ENCODE results near the gene HOXA3.

DNA sequence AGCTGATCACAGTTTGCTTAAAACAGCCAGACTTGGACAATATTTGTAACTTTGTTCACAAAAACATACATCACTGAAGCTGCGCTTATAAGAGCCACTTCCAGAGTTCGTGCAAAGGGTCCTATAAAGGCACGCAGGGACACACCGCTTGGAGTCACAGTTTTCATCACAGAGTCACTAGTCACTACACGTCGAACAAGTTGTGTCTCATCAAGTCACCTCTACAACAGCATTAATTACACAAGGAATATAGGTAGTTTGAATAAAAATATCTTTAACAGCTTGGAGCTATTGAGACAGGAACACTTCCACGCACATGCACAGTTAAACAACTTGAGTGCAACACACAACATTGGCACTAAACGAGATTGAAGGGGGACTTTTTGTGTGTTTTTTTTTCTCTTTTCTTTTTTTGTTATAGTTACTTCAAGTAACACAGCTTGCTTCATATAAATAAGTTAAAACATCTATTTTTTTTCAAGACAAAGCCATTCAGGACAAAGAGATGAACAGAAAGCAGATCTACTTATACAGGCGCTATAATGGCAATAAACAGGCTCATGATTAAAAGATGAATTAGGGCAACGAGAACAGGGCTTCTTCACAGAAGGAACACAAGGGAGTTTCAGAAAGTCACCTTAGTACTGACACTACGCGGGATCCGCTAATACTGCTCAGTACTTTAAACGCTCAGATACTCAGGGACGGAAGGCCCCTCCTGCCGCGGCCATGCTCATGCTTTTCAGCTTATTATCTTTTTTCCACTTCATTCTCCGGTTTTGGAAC is 11.1 kb downstream of the HOXA3 start:
- TF ChIP-seq, protein P1, sequence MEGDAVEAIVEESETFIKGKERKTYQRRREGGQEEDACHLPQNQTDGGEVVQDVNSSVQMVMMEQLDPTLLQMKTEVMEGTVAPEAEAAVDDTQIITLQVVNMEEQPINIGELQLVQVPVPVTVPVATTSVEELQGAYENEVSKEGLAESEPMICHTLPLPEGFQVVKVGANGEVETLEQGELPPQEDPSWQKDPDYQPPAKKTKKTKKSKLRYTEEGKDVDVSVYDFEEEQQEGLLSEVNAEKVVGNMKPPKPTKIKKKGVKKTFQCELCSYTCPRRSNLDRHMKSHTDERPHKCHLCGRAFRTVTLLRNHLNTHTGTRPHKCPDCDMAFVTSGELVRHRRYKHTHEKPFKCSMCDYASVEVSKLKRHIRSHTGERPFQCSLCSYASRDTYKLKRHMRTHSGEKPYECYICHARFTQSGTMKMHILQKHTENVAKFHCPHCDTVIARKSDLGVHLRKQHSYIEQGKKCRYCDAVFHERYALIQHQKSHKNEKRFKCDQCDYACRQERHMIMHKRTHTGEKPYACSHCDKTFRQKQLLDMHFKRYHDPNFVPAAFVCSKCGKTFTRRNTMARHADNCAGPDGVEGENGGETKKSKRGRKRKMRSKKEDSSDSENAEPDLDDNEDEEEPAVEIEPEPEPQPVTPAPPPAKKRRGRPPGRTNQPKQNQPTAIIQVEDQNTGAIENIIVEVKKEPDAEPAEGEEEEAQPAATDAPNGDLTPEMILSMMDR (IDR thresholded peaks at IDR 0.05), result no peak
- no peak for TF ChIP-seq POLR2A (IDR thresholded peaks at IDR 0.05; ENCODE audit: low read depth)

All from esophagus muscularis mucosa (tissue), 3 donors.